H1 (cell line): ENCODE data around the gene NCOA5. TPM values are rescaled to one million over a fixed set of nuclear protein-coding genes. Genes with fewer than 3 reads are reported as not detected.

Source experiments
- CTCF ChIA-PET: fragments of 300-600 bp; sonication (Branson Sonifier 250); formaldehyde crosslinking; loops from one replicate; lab custom pipeline; 2021; ENCODE audit not compliant: partially characterized antibody; lab: Charles Lee
- POLR2A ChIA-PET: fragments of 300-600 bp; sonication (Branson Sonifier 250); formaldehyde crosslinking; loops from one replicate; lab custom pipeline; 2021; ENCODE audit warnings: inconsistent platforms; ENCODE audit not compliant: partially characterized antibody; lab: Charles Lee
- DNase-seq, 2 experiments: peaks; one replicate each; pipeline versions ENCODE4 v3.0.0 to v3.0.0-alpha.2; 2010 to 2022; ENCODE audit warnings: low spot score in 2 of 2, low read depth in 1 of 2, mixed read lengths in 1 of 2
- FAIRE-seq: peaks from 2 replicates; lab custom pipeline; 2011; peaks lifted over from hg19 to GRCh38; lab: Jason Lieb, UNC
- H2AFZ ChIP-seq: 2 replicates; pipeline ENCODE4 v1.8.1; 2012; ENCODE audit warnings: low read length, inconsistent platforms
- H2AK5ac ChIP-seq: 2 replicates; pipeline ENCODE4 v1.6.1; 2013; ENCODE audit warnings: low read depth, low read length
- H2BK120ac ChIP-seq: replicated peaks from 2 replicates; pipeline ENCODE3; 2013; ENCODE audit warnings: low read depth, low read length, inconsistent platforms
- H2BK12ac ChIP-seq: 2 replicates; pipeline ENCODE4 v1.6.1; 2013; ENCODE audit warnings: low read depth, low read length
- H2BK15ac ChIP-seq: 2 replicates; pipeline ENCODE4 v1.6.1; 2013; ENCODE audit warnings: low read length
- H2BK20ac ChIP-seq: 2 replicates; pipeline ENCODE4 v1.6.1; 2013; ENCODE audit warnings: low read length
- H2BK5ac ChIP-seq: 2 replicates; pipeline ENCODE4 v1.6.1; 2013; ENCODE audit warnings: low read depth, low read length
- H3K14ac ChIP-seq: 2 replicates; pipeline ENCODE4 v1.6.1; 2013; ENCODE audit warnings: inconsistent platforms; ENCODE audit not compliant: insufficient read length
- H3K18ac ChIP-seq: 2 replicates; pipeline ENCODE4 v1.6.1; 2013; ENCODE audit warnings: low read length; ENCODE audit errors: extremely low read depth
- H3K23ac ChIP-seq: 2 replicates; pipeline ENCODE4 v1.6.1; 2013; ENCODE audit warnings: inconsistent platforms; ENCODE audit not compliant: insufficient read length
- H3K23me2 ChIP-seq: 2 replicates; pipeline ENCODE4 v1.6.1; 2013; ENCODE audit warnings: low read depth, low read length
- H3K27ac ChIP-seq: 2 replicates; pipeline ENCODE4 v1.6.1; 2011; ENCODE audit warnings: low read depth, low read length, inconsistent platforms
- H3K27me3 ChIP-seq, 4 experiments: replicated peaks in 1 of 4; 1 replicate in 1 of 4; 2 replicates in 3 of 4; pipeline versions ENCODE4 v1.6.1 to v1.8.1; 2011 to 2013; ENCODE audit warnings: low read length in 3 of 4, mild to moderate bottlenecking in 3 of 4, inconsistent platforms in 2 of 4, mixed read lengths in 2 of 4, moderate library complexity in 1 of 4; ENCODE audit not compliant: control insufficient read depth in 3 of 4, insufficient read depth in 3 of 4; ENCODE audit errors: extremely low read depth in 1 of 4
- H3K36me3 ChIP-seq, 4 experiments: 2 replicates each; pipeline versions ENCODE4 v1.6.1 to v1.8.1; 2011 to 2013; ENCODE audit warnings: mild to moderate bottlenecking in 4 of 4, low read length in 3 of 4, moderate library complexity in 2 of 4, control low read depth in 1 of 4, inconsistent platforms in 1 of 4; ENCODE audit not compliant: insufficient read depth in 4 of 4, control insufficient read depth in 2 of 4
- H3K4ac ChIP-seq: replicated peaks from 2 replicates; pipeline ENCODE3; 2013; ENCODE audit warnings: low read length, low read depth, mixed read lengths, inconsistent platforms; ENCODE audit not compliant: insufficient read length
- H3K4me1 ChIP-seq, 4 experiments: replicated peaks in 1 of 4; 1 replicate in 1 of 4; 2 replicates in 3 of 4; pipeline versions ENCODE4 v1.6.1 to v1.8.1; 2011 to 2013; ENCODE audit warnings: low read length in 3 of 4, inconsistent platforms in 2 of 4, mixed read lengths in 1 of 4; ENCODE audit not compliant: insufficient read depth in 4 of 4, control insufficient read depth in 3 of 4
- H3K4me2 ChIP-seq, 2 experiments: 2 replicates each; pipeline versions ENCODE4 v1.6.1 to v1.8.1; 2011 to 2013; ENCODE audit warnings: low read depth in 2 of 2, low read length in 2 of 2, control low read depth in 1 of 2, inconsistent platforms in 1 of 2, mild to moderate bottlenecking in 1 of 2; ENCODE audit not compliant: insufficient read depth in 1 of 2
- H3K4me3 ChIP-seq, 4 experiments: fragments of 200-600, 300-600 bp in 1 of 4; sonication (generic), shearing (Covaris generic), sonication (Bioruptor Twin) in 1 of 4; 2 replicates each; pipeline versions ENCODE4 v1.5.1 to v1.8.1; 2011 to 2016; ENCODE audit warnings: low read length in 4 of 4, low read depth in 3 of 4, control low read depth in 2 of 4, inconsistent platforms in 2 of 4, mild to moderate bottlenecking in 2 of 4, mixed read lengths in 1 of 4, moderate library complexity in 1 of 4; ENCODE audit not compliant: insufficient read depth in 2 of 4; ENCODE audit errors: extremely low read depth in 1 of 4
- H3K56ac ChIP-seq: replicated peaks from 2 replicates; pipeline ENCODE3; 2013; ENCODE audit warnings: low read depth, mild to moderate bottlenecking, mixed read lengths, low read length, inconsistent platforms; ENCODE audit not compliant: insufficient read length
- H3K79me1 ChIP-seq: 2 replicates; pipeline ENCODE4 v1.6.1; 2013; ENCODE audit warnings: low read depth, low read length, control low read depth
- H3K79me2 ChIP-seq, 2 experiments: 2 replicates each; pipeline versions ENCODE4 v1.6.1 to v1.8.1; 2012 to 2013; ENCODE audit warnings: low read length in 2 of 2, mild to moderate bottlenecking in 2 of 2, inconsistent platforms in 1 of 2; ENCODE audit not compliant: insufficient read depth in 2 of 2, control insufficient read depth in 1 of 2
- H3K9ac ChIP-seq, 4 experiments: replicated peaks in 1 of 4; 1 replicate in 1 of 4; 2 replicates in 3 of 4; pipeline versions ENCODE4 v1.6.1 to v1.8.1; 2011 to 2013; ENCODE audit warnings: low read depth in 3 of 4, low read length in 3 of 4, control low read depth in 2 of 4, mild to moderate bottlenecking in 2 of 4, moderate library complexity in 2 of 4, inconsistent platforms in 1 of 4; ENCODE audit errors: extremely low read depth in 1 of 4
- H3K9me3 ChIP-seq, 2 experiments: 2 replicates each; pipeline versions ENCODE4 v1.6.1 to v1.8.1; 2012 to 2013; ENCODE audit warnings: mild to moderate bottlenecking in 2 of 2, moderate library complexity in 2 of 2, control low read depth in 1 of 2, inconsistent platforms in 1 of 2, low read depth in 1 of 2, low read length in 1 of 2, mixed read lengths in 1 of 2; ENCODE audit not compliant: insufficient read depth in 2 of 2
- H4K20me1 ChIP-seq, 2 experiments: replicated peaks in 1 of 2; 2 replicates each; pipeline versions ENCODE3 to v1.8.1; 2011 to 2013; ENCODE audit warnings: inconsistent platforms in 2 of 2, low read length in 2 of 2, mild to moderate bottlenecking in 1 of 2; ENCODE audit not compliant: insufficient read depth in 2 of 2, control insufficient read depth in 1 of 2
- H4K5ac ChIP-seq: 2 replicates; pipeline ENCODE4 v1.6.1; 2013; ENCODE audit warnings: low read length, low read depth, mixed read lengths, inconsistent platforms; ENCODE audit not compliant: insufficient read length
- H4K8ac ChIP-seq: 2 replicates; pipeline ENCODE4 v1.8.0; 2013; ENCODE audit warnings: mild to moderate bottlenecking, moderate library complexity, low read length, inconsistent platforms; ENCODE audit not compliant: insufficient read depth; ENCODE audit errors: extremely low read depth
- H4K91ac ChIP-seq: replicated peaks from 2 replicates; pipeline ENCODE3; 2013; ENCODE audit warnings: low read length, mixed read lengths, inconsistent platforms; ENCODE audit not compliant: insufficient read length
- ASH2L ChIP-seq: fragments of 200-600, 300-600 bp; sonication (generic); IDR thresholded peaks from one replicate; pipeline ENCODE4 v1.7.1; 2017; ENCODE audit warnings: low read length
- CREB1 ChIP-seq: IDR thresholded peaks from 2 replicates; pipeline ENCODE4 v1.6.1; 2012; ENCODE audit warnings: inconsistent platforms
- EZH2 ChIP-seq: fragments of 200-600 bp; sonication (generic); IDR thresholded peaks from 2 replicates; pipeline ENCODE4 v1.7.1; 2012; ENCODE audit warnings: low read depth, mild to moderate bottlenecking, moderate library complexity, low read length, inconsistent platforms; ENCODE audit not compliant: severe bottlenecking
- JUND ChIP-seq: IDR thresholded peaks from 2 replicates; pipeline ENCODE4 v1.6.1; 2011; ENCODE audit warnings: mild to moderate bottlenecking, improper control_type of control experiment, low read length
- POLR2AphosphoS5 ChIP-seq: IDR thresholded peaks from 2 replicates; pipeline ENCODE4 v1.6.1; 2011; ENCODE audit warnings: low read depth, low read length
- POU5F1 ChIP-seq: IDR thresholded peaks from 2 replicates; pipeline ENCODE4 v1.6.1; 2011; ENCODE audit warnings: low read depth, mild to moderate bottlenecking, low read length, moderate library complexity
- RFX5 ChIP-seq: IDR thresholded peaks from 2 replicates; pipeline ENCODE4 v1.6.1; 2011; ENCODE audit warnings: low read depth, low read length, improper control_type of control experiment, borderline replicate concordance
- SIX5 ChIP-seq: IDR thresholded peaks from 2 replicates; pipeline ENCODE4 v1.6.1; 2011; ENCODE audit warnings: mild to moderate bottlenecking, low read depth, low read length
- SP4 ChIP-seq: IDR thresholded peaks from 2 replicates; pipeline ENCODE4 v1.6.1; 2012; ENCODE audit warnings: low read length, inconsistent platforms
- SUZ12 ChIP-seq: fragments of 200-600 bp; sonication (generic); IDR thresholded peaks from 2 replicates; pipeline ENCODE4 v1.6.1; 2012; ENCODE audit warnings: mild to moderate bottlenecking, inconsistent platforms, low read length, moderate library complexity, mixed read lengths
- TAF1 ChIP-seq: IDR thresholded peaks from 2 replicates; pipeline ENCODE4 v1.6.1; 2011; ENCODE audit warnings: mild to moderate bottlenecking, low read depth, low read length
- TEAD4 ChIP-seq: IDR thresholded peaks from 2 replicates; pipeline ENCODE4 v1.6.1; 2012; ENCODE audit warnings: low read depth, low read length, inconsistent platforms, mixed read lengths
- USF2 ChIP-seq: IDR thresholded peaks from 2 replicates; pipeline ENCODE4 v1.6.1; 2011; ENCODE audit warnings: low read length, improper control_type of control experiment
- WGBS, 2 experiments: shearing (Covaris generic) in 1 of 2; methylation state at CpG; one replicate each; pipeline versions ENCODE4 v1.1.6 to v1.1.7; 2013 to 2015; ENCODE audit warnings: low lambda C conversion rate in 2 of 2, mixed read lengths in 2 of 2, inconsistent platforms in 1 of 2, low coverage in 1 of 2, missing lambda C conversion rate in 1 of 2; ENCODE audit not compliant: insufficient replicate concordance in 2 of 2, insufficient coverage in 1 of 2, insufficient read length in 1 of 2; ENCODE audit errors: extremely low coverage in 1 of 2, missing lambda C conversion rate in 1 of 2; 5-methylcytosine and 5-hydroxymethylcytosine counted together
- polyA plus RNA-seq, 7 experiments: library from polyadenylated mRNA; depleted of rRNA in 3 of 7; stranded (reverse) in 5 of 7; unstranded in 2 of 7; fragments of >200 nt in 5 of 7; fragments of 200-250 nt in 2 of 7; gene quantifications; 1 replicate in 5 of 7; 2 replicates in 1 of 7; 4 replicates in 1 of 7; pipeline versions ENCODE4 v1.2.1 to v1.2.3, GENCODE V29; 2011 to 2013; ENCODE audit warnings: missing spikeins in 2 of 7, mixed read lengths in 2 of 7
- total RNA-seq: library from RNA; stranded (reverse); fragmentation: NEBNext Ultra II Directional; extraction: Animal tissue kit (Norgen Biotek cat#: 25700); gene quantifications from 2 replicates; pipeline ENCODE4 v1.2.1, GENCODE V29; 2021

Gene NCOA5
- total and polyA plus RNA-seq, 2 of the 8 experiments (the other 6 are each of a cell fraction or from before 2014, with no cell fraction given), result 20.4 to 29.0 TPM

GRCh38 chr20:46133886-46134654 is 44.3 kb upstream of the NCOA5 start:
- no peaks in the 10 kb centered on the region for H3K9me3 ChIP-seq
- no peak overlapping the region for H4K8ac ChIP-seq
- no peaks in the 10 kb centered on the region for H3K36me3 ChIP-seq
- H4K5ac ChIP-seq, result no peak overlapping the region
- 87% methylated on average over 11 of the region's 11 CpGs; no CpG with 5 or more reads in 1 of the 2 experiments for WGBS, 2 experiments
- no peaks in the 10 kb centered on the region for H3K79me1 ChIP-seq
- no peak overlapping the region for H3K4me2 ChIP-seq
- DNase-seq (no peak), FAIRE-seq (no peak)
- no peak overlapping the region for H3K18ac ChIP-seq
- H4K20me1 ChIP-seq, result no peaks in the 10 kb centered on the region
- no peak overlapping the region for H3K56ac ChIP-seq
- H3K4me1 ChIP-seq, result peaks cover 0 to 6% (median 4%) of the 10 kb centered on the region in 4 experiments; a peak in 6 of 7 replicates
- H4K91ac ChIP-seq, result no peak overlapping the region
- POLR2A ChIA-PET, result interaction anchor here (1.1 kb wide), 1 partner anchor 10 kb away, joined by 4 read pairs; no protein-coding TSS in a partner anchor
- no peak overlapping the region for H2BK15ac ChIP-seq
- H2BK20ac ChIP-seq, result no peak overlapping the region
- H3K4ac ChIP-seq, result peak overlapping the region; percentile 22
- no peak overlapping the region for H2BK5ac ChIP-seq
- CTCF ChIA-PET, result interaction anchor here (0.9 to 8.1 kb wide), 18 partner anchors 13 to 215 kb away, joined by 3 to 171 read pairs (median 6); partner anchors contain the start of genes CD40 and CDH22
- no peak overlapping the region for H2BK12ac ChIP-seq
- H3K23ac ChIP-seq, result no peak overlapping the region
- H2BK120ac ChIP-seq, result no peak overlapping the region
- H3K79me2 ChIP-seq, result no peaks in the 10 kb centered on the region
- no peak overlapping the region for H3K9ac ChIP-seq
- H2AK5ac ChIP-seq, result no peak overlapping the region
- H3K23me2 ChIP-seq, result no peaks in the 10 kb centered on the region
- no peak overlapping the region for H3K4me3 ChIP-seq
- H3K27me3 ChIP-seq, result peaks cover 0 to 4% (median 2%) of the 10 kb centered on the region in 4 experiments; a peak in 4 of 7 replicates
- H2AFZ ChIP-seq, result no peak overlapping the region
- no peak overlapping the region for H3K14ac ChIP-seq
- no peak overlapping the region for H3K27ac ChIP-seq
- TF ChIP-seq RFX5 (no peak), SP4 (no peak), POU5F1 (no peak), ASH2L (no peak), EZH2 (no peak), CREB1 (no peak), SUZ12 (no peak), USF2 (no peak), SIX5 (no peak), TEAD4 (no peak), JUND (no peak), TAF1 (no peak), POLR2AphosphoS5 (no peak)
